Esophagus (tissue), 2 donors: ENCODE measurements around the gene KCND2. TPM values are rescaled to one million over a fixed set of nuclear protein-coding genes. Genes with fewer than 3 reads are reported as not detected.
"Not testable (repeated sequence)": the region's sequence is repeated elsewhere in the genome, so short reads cannot be mapped to it uniquely, and the experiment has no call there.

Experiments
- H3K27ac ChIP-seq, 2 donors: one replicate each; pipeline ENCODE4 v1.5.1; 2013; ENCODE audit warnings: low read depth in 2 of 2, mild to moderate bottlenecking in 2 of 2, inconsistent platforms in 1 of 2, low read length in 1 of 2, moderate library complexity in 1 of 2
- H3K27me3 ChIP-seq, 2 donors: one replicate each; pipeline ENCODE4 v1.6.1; 2013; ENCODE audit warnings: low read length in 2 of 2, control low read depth in 1 of 2, mild to moderate bottlenecking in 1 of 2; ENCODE audit not compliant: insufficient read depth in 2 of 2, control insufficient read depth in 1 of 2
- H3K36me3 ChIP-seq, 2 donors: one replicate each; pipeline ENCODE4 v1.6.1; 2013; ENCODE audit warnings: low read length in 1 of 2; ENCODE audit not compliant: control insufficient read depth in 2 of 2, insufficient read depth in 2 of 2
- H3K4me1 ChIP-seq, 2 donors: one replicate each; pipeline ENCODE4 v1.6.1; 2013; ENCODE audit warnings: low read length in 1 of 2; ENCODE audit not compliant: control insufficient read depth in 2 of 2, insufficient read depth in 2 of 2
- H3K4me3 ChIP-seq, 2 donors: one replicate each; pipeline ENCODE4 v1.5.1; 2013; ENCODE audit warnings: low read length in 2 of 2, mild to moderate bottlenecking in 2 of 2, low read depth in 1 of 2, moderate library complexity in 1 of 2
- H3K9me3 ChIP-seq, 2 donors: one replicate each; pipeline ENCODE4 v1.6.1; 2013; ENCODE audit warnings: mild to moderate bottlenecking in 2 of 2, low read depth in 1 of 2, low read length in 1 of 2, moderate library complexity in 1 of 2; ENCODE audit not compliant: control insufficient read depth in 2 of 2, insufficient read depth in 1 of 2
- WGBS, 2 donors: extraction: QIAGEN DNeasy Blood & Tissue Kit; methylation state at CpG; one replicate each; pipeline ENCODE4 v1.1.7; 2013; 5-methylcytosine and 5-hydroxymethylcytosine counted together
- polyA plus RNA-seq, 2 donors: library from polyadenylated mRNA; stranded (reverse); fragments of 200-250 nt; gene quantifications; one replicate each; pipeline ENCODE4 v1.2.3, GENCODE V29; 2013
- donor health status: healthy with polysubstance abuse.
- donor health status: Bipolar disorder and iron deficiency.

The KCND2 gene
- polyA plus RNA-seq, 2 donors = 0.04 TPM; not detected in 1

- no peaks in the 10 kb centered on the region for H3K27me3 ChIP-seq
- H3K27ac ChIP-seq = no peak overlapping the region
- WGBS, 2 donors = 89 to 90% methylated on average over 1 of the region's 1 CpG
Observed at GRCh38 chr7:120538335-120538734, 265.4 kb downstream of the KCND2 start.

DNA sequence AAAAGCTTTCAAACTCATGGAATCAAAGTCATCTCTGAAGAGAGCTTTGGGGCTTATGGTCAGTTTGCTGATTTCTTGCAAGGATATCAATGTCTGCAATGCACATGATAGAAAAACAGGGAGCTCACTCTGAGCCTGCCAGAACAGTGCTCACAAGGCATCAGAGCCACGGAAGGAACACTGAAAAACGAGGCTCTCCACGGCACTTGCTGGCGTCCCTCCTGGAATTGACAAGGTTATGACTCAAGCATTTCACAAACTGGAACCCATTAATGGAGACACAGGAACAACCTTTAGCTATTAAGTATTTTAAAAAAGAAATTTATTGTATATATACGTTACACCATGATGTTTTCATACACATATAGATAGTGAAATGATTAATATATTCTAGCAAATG lies 266.3 kb downstream of the KCND2 start:
- 75 to 78% methylated on average over 5 of the region's 5 CpGs for WGBS, 2 donors
- Histone ChIP-seq H3K27me3 (no peaks in the 10 kb centered on the region), H3K27ac (no peak overlapping the region), H3K9me3 (peaks cover 0 to 2% of the 10 kb centered on the region in 2 donors), H3K36me3 (no peaks in the 10 kb centered on the region), H3K4me1 (no peaks in the 10 kb centered on the region), H3K4me3 (no peak overlapping the region)

More at GRCh38 chr7:120538335-120538734, 265.4 kb downstream of the KCND2 start:
- H3K4me3 ChIP-seq = no peak overlapping the region
- no peaks in the 10 kb centered on the region for H3K4me1 ChIP-seq
- no peaks in the 10 kb centered on the region for H3K36me3 ChIP-seq
- peaks cover 0 to 2% of the 10 kb centered on the region in 2 donors for H3K9me3 ChIP-seq

DNA sequence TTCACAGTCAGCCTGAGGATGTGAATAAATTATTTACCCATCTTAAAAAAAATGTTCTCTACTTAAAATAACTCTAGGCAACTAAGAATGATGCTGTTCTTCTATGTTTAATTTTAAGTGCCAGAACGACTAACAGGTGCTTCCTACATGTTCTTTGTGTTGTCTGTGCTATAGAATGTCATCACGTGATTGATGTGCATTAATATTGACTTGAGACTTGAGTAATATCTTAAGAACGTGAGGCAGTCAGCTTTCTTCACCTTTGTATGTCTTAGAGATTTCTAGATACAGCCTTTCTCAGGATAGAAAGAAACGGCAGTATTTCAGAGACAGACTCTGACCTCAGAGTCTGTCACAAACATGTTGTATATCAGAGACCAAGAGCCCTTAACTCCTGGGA lies 274.6 kb downstream of the KCND2 start:
- WGBS, 2 donors = 25 to 31% methylated on average over 4 of the region's 4 CpGs
- no peaks in the 10 kb centered on the region for H3K4me1 ChIP-seq
- no peak overlapping the region for H3K27ac ChIP-seq
- no peaks in the 10 kb centered on the region for H3K27me3 ChIP-seq
- no peaks in the 10 kb centered on the region for H3K9me3 ChIP-seq
- no peaks in the 10 kb centered on the region for H3K36me3 ChIP-seq
- no peak overlapping the region for H3K4me3 ChIP-seq

DNA sequence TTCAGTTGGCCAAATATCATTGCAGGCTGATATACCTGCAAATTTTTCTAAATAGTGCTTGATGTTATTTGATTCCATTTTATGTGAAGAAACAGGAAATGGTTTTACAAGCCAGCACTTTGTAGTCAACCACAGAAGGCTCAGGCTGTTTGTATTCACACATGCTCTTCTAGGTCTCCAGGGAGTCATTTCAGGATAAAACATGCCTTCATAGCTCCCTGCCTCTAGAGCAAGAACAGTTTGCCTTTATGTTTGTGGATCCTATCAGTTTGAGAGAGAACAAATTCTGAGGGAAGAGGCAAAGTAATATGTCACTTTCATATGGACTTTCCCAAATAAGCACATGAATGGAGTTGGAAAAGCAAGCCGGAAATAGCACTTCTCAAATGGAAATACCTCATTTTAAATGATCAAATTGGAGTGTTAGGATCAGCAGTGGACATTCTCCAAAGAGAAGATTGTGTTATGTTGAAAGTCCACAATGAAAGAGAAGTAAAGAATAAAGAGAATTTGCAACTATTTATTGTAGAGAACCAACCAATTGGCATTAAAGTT lies 277.6 kb downstream of the KCND2 start:
- Histone ChIP-seq H3K36me3 (no peaks in the 10 kb centered on the region), H3K9me3 (no peaks in the 10 kb centered on the region), H3K27me3 (no peaks in the 10 kb centered on the region), H3K4me3 (no peak overlapping the region), H3K4me1 (no peaks in the 10 kb centered on the region), H3K27ac (no peak overlapping the region)
- 60 to 64% methylated on average over 1 of the region's 1 CpG for WGBS, 2 donors

- Histone ChIP-seq H3K9me3 (no peaks in the 10 kb centered on the region), H3K4me3 (no peak overlapping the region), H3K27ac (no peak overlapping the region), H3K27me3 (no peaks in the 10 kb centered on the region), H3K4me1 (no peaks in the 10 kb centered on the region), H3K36me3 (no peaks in the 10 kb centered on the region)
- 0% methylated on average over 1 of the region's 1 CpG for WGBS, 2 donors
Observed at GRCh38 chr7:120553491-120553890, 280.5 kb downstream of the KCND2 start.

DNA sequence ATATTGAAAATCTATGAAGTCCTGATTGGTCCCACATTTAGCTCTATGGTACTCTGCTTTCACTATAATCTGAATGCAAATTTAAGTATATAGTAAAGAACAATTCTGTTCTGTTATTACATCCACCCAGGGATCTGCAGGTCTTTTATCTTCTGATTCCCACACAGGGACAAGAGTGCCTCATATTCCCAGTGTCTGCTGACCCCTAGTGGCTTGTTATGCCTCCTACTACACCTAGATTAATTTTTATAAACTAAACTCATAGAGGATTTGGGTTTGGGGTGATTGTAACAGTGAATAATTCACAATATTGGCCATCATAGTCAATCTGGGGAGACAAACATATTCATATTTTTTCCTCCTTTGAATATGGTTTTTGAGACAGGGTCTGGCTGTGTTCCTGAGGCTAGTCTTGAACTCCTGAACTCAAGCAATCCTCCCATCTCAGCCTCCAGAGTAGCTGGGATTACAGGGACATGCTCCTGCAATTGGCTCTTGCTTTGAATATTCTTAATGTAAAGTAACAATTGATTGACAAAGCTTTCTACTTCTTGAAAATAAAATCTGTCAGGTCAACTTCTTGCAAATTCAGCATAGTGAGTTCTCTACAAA lies 282.1 kb downstream of the KCND2 start:
- H3K4me3 ChIP-seq = no peak overlapping the region
- no peaks in the 10 kb centered on the region for H3K9me3 ChIP-seq
- no peaks in the 10 kb centered on the region for H3K4me1 ChIP-seq
- H3K36me3 ChIP-seq = no peaks in the 10 kb centered on the region
- no peak overlapping the region for H3K27ac ChIP-seq
- H3K27me3 ChIP-seq = no peaks in the 10 kb centered on the region

DNA sequence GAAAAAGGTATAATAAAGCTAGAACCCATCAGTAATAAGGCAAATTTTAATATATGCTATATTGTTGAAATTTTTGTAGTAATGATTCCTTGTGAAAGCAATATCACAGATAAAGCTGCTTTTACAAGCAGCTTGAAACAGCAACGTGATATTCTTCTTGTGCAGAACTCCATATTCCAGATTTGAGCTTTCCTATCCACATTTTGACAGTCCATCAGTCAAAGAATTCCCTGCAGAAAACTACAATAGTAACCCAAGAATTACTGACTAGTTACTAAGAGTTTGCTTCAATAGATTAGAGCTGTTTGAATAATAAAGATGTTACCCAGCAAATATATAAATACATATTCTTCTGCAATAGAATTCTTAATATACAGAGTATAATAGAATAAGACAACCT lies 291.2 kb downstream of the KCND2 start:
- Histone ChIP-seq H3K36me3 (no peaks in the 10 kb centered on the region), H3K4me3 (no peak overlapping the region), H3K27me3 (no peaks in the 10 kb centered on the region), H3K9me3 (no peaks in the 10 kb centered on the region), H3K4me1 (no peaks in the 10 kb centered on the region), H3K27ac (no peak overlapping the region)
- WGBS, 2 donors = 33 to 56% methylated on average over 1 of the region's 1 CpG

DNA sequence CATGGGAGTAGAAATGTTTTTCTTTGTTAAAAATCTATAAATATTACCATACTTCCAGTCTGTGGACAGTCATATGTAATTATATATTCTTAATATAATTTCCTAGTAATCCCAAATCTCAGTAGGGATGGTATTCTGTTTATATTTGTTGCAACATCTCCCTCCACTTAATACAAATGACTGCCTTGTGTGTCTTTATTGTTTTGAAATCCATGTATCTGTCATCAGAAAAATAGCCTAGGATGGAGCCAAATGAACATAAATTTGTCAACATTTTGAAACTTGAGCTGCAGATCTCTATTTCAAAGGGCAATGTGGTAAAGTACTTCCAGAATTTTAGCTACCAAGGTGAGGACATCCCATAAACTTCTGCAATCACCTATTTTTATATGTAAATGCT lies 294.2 kb downstream of the KCND2 start:
- Histone ChIP-seq H3K4me1 (no peaks in the 10 kb centered on the region), H3K9me3 (no peaks in the 10 kb centered on the region), H3K36me3 (no peaks in the 10 kb centered on the region), H3K27me3 (no peaks in the 10 kb centered on the region), H3K27ac (no peak overlapping the region), H3K4me3 (no peak overlapping the region)

GRCh38 chr7:120578657-120579056 lies 305.7 kb downstream of the KCND2 start:
- H3K4me1 ChIP-seq, H3K9me3 ChIP-seq: not testable (repeated sequence)
- 90 to 100% methylated on average over 4 of the region's 4 CpGs for WGBS, 2 donors

DNA sequence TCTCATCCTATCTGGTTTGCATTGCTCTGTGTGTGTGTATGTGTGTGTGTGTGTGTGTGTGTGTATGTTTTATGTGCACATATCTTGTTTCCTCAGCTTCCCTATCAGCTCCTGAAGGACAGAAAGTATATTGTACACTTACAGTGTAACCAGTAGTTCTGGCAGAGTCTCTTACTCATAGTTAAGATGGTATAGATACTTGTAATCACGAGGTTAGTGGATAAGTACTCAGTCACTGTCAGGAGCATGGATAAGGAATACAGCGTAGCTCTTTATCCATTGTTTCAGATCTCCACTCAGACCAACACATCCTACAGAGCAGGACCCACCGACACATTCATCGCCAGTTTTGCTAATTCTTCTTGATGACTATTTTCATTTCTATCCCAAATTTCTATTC lies 309.9 kb downstream of the KCND2 start:
- H3K36me3 ChIP-seq = no peaks in the 10 kb centered on the region
- H3K4me1 ChIP-seq = no peaks in the 10 kb centered on the region
- H3K4me3 ChIP-seq = no peak overlapping the region
- H3K27ac ChIP-seq = no peak overlapping the region
- no peaks in the 10 kb centered on the region for H3K27me3 ChIP-seq
- WGBS, 2 donors = 79 to 86% methylated on average over 4 of the region's 4 CpGs
- no peaks in the 10 kb centered on the region for H3K9me3 ChIP-seq

More at GRCh38 chr7:120578657-120579056, 305.7 kb downstream of the KCND2 start:
- not testable (repeated sequence) for H3K36me3 ChIP-seq, H3K27me3 ChIP-seq, H3K27ac ChIP-seq, H3K4me3 ChIP-seq
